Dermis blood vessel endothelial cell (primary cell): ENCODE measurements around the gene PARVA. TPM values are rescaled to one million over a fixed set of nuclear protein-coding genes. Genes with fewer than 3 reads are reported as not detected.

ENCODE experiments used
- DNase-seq: peaks from one replicate; pipeline ENCODE4 v3.0.0; 2010
- total RNA-seq: library from RNA; depleted of rRNA; stranded (reverse); fragments of >200 nt; gene quantifications from 2 replicates; pipeline ENCODE4 v1.2.3, GENCODE V29; 2014

The PARVA gene
- total RNA-seq, 1 donor from 2014 or later: 25.5 TPM

GRCh38 chr11:12377824-12378593 lies 638 bp downstream of the PARVA start:
- DNase-seq: peak; percentile 70

DNA sequence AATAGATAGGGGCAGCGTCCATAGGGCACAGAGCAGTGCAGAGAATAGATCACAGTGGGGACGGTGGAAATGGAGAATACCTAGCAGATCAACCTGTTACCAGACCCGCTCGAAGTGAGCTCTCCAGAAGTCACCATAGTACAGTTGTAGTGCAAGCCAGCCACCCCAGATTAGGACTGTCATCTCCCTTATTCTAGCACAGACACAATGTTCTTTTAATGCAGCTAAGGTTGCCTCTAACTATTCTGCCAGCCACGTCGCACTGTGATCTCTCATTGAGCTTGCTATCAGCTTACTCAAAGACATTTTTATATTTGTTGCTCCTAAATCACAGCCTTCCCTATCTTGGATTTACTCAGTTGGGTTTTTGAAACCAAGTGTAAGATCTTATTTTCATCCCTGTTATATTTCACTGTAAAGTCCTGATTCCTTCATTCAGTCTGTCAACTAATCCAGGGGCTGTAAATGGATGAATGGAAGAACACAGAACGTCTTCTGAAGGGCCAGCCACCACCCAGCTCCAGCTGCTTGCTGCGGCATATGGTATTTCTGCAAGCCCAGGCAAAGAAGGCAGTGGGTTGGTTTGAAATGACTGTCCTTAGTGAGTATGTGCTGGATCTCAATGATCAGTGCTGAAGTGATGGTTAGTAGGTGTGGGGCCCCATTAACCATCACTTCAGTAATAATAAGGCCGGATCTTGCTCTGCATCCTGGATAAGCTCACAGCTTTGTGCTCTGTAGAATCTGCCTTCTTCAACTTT lies 3.4 kb downstream of the PARVA start:
- no peak for DNase-seq

GRCh38 chr11:12381875-12382274 lies 4.5 kb downstream of the PARVA start:
- no peak for DNase-seq

- DNase-seq: no peak
These were observed 5.1 kb downstream of the PARVA start for GRCh38 chr11:12382451-12382850.

DNA sequence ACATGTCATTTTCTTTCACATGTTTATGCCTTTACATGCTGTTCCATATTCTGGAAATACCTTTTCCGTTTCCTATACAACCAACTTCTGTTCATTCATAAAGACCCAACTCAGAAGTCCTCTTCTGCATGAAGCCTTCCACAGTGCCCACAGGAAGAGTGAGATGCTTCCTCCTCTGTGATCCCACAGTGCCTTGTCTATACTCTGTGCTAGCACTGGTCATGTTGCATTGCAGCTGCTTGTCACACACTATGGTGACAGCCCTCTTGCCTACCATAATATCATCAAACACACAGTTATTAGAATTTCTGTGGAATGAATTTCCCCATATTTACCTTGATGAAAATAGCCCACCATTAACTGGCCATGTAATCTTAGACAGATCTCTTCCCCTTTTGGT lies 8.9 kb downstream of the PARVA start:
- DNase-seq: no peak

- DNase-seq: no peak
These were observed 9.4 kb downstream of the PARVA start for GRCh38 chr11:12386745-12387144.

DNA sequence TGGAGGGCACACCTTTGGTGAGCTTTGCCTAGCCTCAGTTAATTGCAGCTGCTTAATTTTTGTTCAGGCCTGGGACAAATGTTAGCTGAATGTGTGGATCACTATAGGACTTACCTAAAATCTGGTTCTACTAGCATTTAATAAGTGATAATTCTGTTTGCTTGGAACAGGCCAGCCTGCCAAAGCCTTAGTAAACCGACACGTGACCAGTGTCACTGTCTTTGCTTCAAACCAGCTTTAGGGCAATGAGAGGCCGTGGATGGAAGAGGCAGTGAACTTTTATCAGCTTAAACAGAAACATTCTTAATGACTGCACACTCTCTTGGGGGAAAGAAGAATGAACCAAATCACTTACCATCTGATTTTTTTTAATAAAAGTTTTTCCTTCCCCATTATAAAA lies 10.8 kb downstream of the PARVA start:
- DNase-seq: no peak

DNA sequence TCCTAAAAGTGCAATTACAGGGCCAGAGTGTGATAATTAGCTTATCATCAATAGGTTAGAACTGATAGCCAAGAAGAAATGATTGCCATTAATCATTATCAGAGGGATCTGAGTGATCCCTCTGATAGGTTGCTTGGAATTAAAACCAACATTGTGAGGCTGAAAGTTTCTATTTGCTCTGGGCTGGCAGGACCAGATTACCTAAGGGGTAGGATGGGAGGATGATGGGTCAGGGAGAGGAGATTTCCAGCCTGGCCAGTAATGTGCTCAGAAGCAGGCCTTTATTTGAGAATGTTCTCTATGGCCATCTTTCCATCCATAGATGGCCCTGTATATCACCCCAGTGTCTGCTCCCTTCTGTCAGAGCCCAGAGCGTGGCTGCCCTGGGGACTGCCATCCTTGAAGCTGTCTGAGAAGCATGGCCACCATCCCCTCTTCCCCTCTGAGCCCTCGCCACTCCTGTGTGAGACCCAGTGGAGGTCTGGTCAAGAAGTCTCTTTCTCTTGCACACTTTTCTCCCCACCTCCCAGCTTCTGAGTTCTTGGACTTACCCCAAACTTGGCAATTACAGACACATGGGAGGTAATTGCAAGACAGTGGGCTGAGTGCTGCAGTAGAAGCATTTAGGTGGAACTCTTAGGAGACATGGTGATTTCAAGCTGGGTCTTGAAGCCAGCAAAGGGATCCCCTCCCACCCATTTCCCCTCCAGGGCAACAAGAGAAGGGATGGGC lies 11.7 kb downstream of the PARVA start:
- no peak for DNase-seq

DNA sequence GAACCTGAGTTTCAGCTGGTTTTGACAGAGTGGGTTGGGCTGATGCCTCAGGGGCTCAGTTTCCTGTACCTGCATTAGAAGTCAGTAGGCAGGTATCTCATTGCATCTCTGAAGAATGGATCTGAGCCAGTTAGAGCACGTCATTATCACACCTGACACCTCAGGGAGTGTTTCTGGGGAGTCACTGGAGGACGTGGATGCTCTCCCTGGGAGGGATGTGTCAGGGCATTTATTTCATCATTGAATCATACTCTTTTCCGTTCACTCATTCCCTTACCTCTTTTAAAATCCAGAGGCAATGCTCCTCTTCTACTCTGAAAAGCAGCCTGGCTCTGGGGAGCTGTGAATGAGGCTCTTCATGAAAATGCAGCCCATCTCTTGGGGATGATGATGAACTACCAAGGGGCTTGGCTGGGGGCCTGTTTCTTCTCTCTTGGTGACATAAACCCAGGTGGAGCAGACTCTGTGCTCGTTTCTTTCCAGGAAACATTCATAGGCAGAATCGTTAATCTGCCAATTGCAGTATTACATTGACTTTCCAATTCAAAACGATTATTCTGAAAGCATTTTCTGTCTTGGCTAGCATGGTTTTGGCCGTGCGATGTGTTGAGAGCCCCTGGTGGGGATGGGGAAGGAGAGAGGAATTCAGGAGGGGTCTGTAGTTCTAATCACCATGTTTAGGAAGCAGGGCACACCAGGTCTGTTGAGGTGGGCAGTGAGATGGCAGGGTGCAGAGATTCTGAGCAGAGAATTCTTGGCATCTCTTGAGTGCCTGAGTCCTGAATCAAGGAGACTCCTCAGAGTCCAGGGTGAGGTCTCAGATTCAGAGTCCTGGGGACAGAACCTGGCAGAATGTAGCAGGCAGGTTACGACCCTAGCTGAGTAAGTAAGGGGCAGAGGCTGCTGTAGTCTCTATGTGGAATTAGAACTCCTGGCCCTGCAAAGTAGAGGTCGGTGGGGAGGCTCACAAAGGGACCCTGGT lies 12.6 kb downstream of the PARVA start:
- DNase-seq: no peak

DNA sequence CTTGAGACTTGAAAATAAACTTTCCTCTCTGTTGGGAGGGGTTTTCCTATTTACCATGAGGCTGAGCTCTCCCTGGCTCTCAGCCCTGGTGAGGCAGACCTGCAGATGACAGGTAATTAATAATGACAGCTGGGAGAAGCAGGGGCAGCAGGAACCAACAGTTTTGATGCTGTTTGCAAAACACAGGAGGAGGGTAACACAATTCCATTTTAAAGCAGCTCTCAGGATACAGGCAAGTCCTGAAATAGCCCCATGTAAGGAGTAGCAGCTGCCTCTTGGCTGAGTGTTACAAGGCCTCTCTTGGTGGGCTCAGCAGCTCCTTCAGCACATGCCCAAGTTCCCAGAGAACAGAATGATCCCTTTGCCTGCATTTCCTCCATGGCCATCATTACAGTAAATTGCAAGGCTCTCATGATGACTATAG lies 13.3 kb downstream of the PARVA start:
- no peak for DNase-seq

- DNase-seq: no peak
These were observed 15.3 kb downstream of the PARVA start for GRCh38 chr11:12392672-12393071.

GRCh38 chr11:12393691-12394090 lies 16.3 kb downstream of the PARVA start:
- DNase-seq: no peak

- DNase-seq: no peak
These were observed 17.2 kb downstream of the PARVA start for GRCh38 chr11:12394601-12395000.

DNA sequence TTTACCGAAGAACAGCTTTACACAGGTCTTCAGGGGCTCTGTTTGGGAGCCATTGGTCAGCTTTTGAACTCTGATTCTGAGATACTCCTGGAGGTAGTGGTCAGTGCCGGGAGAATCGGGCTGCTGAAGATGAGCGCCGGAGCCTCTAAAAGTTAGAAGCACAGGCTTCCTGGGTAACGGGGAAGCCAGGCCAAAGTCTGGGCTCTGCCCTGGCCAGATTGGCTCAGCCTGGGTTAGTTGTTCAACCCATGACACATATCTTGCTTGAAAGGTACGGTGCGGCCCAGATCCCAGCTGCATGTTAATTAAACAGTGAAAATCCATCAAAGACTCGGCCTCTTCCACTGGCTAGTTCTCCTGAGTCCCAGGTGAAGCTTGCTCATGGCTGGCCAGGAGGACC lies 18.0 kb downstream of the PARVA start:
- DNase-seq: no peak

DNA sequence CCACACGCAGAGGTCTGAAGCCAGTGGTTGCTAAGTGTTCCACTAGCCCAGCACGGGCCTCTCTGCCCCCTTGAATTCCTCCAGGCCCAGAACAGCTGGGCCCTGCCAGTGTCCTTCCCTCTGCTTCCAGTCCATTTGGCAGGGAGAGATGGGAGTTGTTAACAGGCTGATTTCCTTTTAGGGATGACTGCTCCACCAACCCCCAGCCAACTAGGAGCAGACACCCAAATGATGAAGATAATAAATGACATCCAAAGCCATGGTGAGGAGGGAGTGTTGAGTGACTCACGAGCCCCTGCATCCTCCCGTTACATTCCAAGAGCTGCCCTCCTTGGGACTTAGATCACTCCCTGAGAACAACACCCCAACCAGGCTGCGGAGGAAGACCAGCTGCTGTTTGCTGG lies 20.6 kb downstream of the PARVA start:
- DNase-seq: peak; percentile 38

DNA sequence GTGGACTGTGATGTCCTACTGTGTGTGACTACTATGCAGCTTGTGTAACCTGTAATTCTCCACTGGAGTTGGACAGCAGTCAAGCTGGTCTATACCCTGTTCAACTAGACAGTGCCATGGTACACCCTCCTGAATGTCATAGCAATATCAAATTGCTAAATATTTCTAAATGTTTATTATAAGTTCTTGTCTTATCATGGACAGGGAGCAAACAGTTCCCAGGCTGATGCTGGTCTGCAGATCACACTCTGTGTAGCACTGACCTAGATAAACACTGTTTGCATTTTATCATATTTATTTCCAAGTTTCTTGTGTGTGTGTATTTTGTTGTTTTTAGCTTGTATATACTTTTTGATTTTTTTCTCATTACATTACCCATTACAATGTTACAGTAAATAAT lies 22.0 kb downstream of the PARVA start:
- no peak for DNase-seq

GRCh38 chr11:12402025-12402424 lies 24.7 kb downstream of the PARVA start:
- DNase-seq: no peak

- no peak for DNase-seq
These were observed 25.3 kb downstream of the PARVA start for GRCh38 chr11:12402691-12403120.

DNA sequence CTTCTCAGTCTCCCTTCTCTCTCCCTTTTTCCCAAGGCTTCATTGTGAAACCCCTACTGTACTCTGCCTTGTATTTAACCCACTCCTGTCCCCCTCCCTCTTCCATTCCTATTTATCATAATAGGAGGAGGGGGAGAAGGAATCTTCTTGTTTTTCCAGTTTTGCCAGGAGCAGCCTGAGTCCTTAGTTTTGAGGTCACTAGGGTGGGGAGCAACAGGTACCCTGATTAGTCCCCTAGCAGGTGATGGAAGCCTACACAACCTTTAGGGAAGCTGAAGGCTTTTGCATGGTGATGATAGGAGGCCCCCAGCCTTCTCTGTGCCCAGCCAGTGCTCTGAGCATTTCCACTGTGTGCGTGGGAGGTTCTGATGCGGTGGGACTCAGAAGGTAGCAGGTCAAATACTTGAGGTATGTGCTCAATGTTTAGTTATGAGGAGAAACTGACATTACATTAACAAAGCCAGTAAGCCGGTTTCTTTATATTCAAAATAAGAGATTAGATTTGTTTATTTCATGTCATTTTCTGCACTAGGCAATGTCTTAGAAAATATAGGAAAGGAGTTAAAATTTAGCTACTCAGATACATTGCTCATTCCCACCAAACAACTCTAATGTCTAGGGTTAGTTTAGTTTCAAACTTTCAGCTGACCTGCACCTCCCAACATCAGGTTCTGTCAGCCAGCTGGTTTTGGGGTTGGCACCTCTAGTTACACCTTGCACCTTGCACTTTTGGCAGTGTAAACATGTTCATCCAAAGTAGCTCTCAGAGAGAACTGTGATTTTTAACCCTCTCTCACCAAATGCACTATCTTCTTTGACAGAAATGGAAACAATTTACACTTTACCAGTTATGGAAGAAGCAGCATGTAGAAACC lies 26.0 kb downstream of the PARVA start:
- no peak for DNase-seq

GRCh38 chr11:12403997-12404350 lies 26.6 kb downstream of the PARVA start:
- DNase-seq: no peak

GRCh38 chr11:12404436-12404835 lies 27.1 kb downstream of the PARVA start:
- no peak for DNase-seq
